NCI-H774 (cell line): ENCODE results near the gene NOS1AP.
"Not testable (repeated sequence)": the region's sequence is repeated elsewhere in the genome, so short reads cannot be mapped to it uniquely, and the experiment has no call there.

Experiments
- DNase-seq: peaks from one replicate; lab custom pipeline; 2025; lab: John Stamatoyannopoulos, UW

The NOS1AP gene

GRCh38 chr1:162336621-162337285 is 267.3 kb downstream of the NOS1AP start:
- DNase-seq: no peak

- no peak for DNase-seq
These were observed 273.0 kb downstream of the NOS1AP start for GRCh38 chr1:162342452-162342983.

GRCh38 chr1:162343470-162343869 is 274.0 kb downstream of the NOS1AP start:
- DNase-seq: no peak

- DNase-seq: no peak
These were observed 277.8 kb downstream of the NOS1AP start for GRCh38 chr1:162347281-162347680.

GRCh38 chr1:162349635-162350330 is 280.3 kb downstream of the NOS1AP start:
- peak; percentile 17 for DNase-seq

- DNase-seq: no peak
These were observed 281.9 kb downstream of the NOS1AP start for GRCh38 chr1:162351246-162351842.

- not testable (repeated sequence) for DNase-seq
These were observed 282.4 kb downstream of the NOS1AP start for GRCh38 chr1:162351874-162352273.

GRCh38 chr1:162353078-162353477 is 283.6 kb downstream of the NOS1AP start:
- no peak for DNase-seq

- no peak for DNase-seq
These were observed 284.2 kb downstream of the NOS1AP start for GRCh38 chr1:162353702-162354101.

- peak; percentile 3 for DNase-seq
These were observed 288.3 kb downstream of the NOS1AP start for GRCh38 chr1:162357681-162358266.

- no peak for DNase-seq
These were observed 289.4 kb downstream of the NOS1AP start for GRCh38 chr1:162358928-162359327.

GRCh38 chr1:162359523-162360236 is 290.2 kb downstream of the NOS1AP start:
- DNase-seq: no peak

- DNase-seq: no peak
These were observed 290.9 kb downstream of the NOS1AP start for GRCh38 chr1:162360237-162360873.

GRCh38 chr1:162360874-162361260 is 291.4 kb downstream of the NOS1AP start:
- DNase-seq: no peak

- no peak for DNase-seq
These were observed 291.9 kb downstream of the NOS1AP start for GRCh38 chr1:162361349-162361748.

GRCh38 chr1:162363823-162364222 is 294.3 kb downstream of the NOS1AP start:
- DNase-seq: no peak

GRCh38 chr1:162364498-162364897 is 295.0 kb downstream of the NOS1AP start:
- no peak for DNase-seq

GRCh38 chr1:162365284-162366020 is 296.0 kb downstream of the NOS1AP start:
- no peak for DNase-seq

- no peak for DNase-seq
These were observed 296.7 kb downstream of the NOS1AP start for GRCh38 chr1:162366149-162366548.

- no peak for DNase-seq
These were observed 297.2 kb downstream of the NOS1AP start for GRCh38 chr1:162366671-162367070.

- DNase-seq: no peak
These were observed 297.6 kb downstream of the NOS1AP start for GRCh38 chr1:162367073-162367472.
